Right lobe of liver (tissue), 4 donors: ENCODE measurements around the gene ACAP3.

Source experiments
- CTCF ChIP-seq, 4 donors: fragments of 200-600 bp in 3 of 4; fragments of 450-650 bp in 1 of 4; IDR thresholded peaks; one replicate each; pipeline versions ENCODE4 v1.5.1 to v1.8.0; 2016 to 2022; ENCODE audit warnings: antibody characterized with exemption in 4 of 4, mild to moderate bottlenecking in 2 of 4
- POLR2A ChIP-seq: fragments of 450-650 bp; IDR thresholded peaks from one replicate; pipeline ENCODE4 v1.6.1; 2017; ENCODE audit warnings: antibody characterized with exemption, mild to moderate bottlenecking
- donor health status: DM: no; HTN: no; CAD: no.
- donor health status: DM: no; HTN: no; CAD: no.
- donor health status: DM: no; HTN: yes; CAD: no.

GRCh38 chr1:1245178-1245816, 62.4 kb downstream of the ACAP3 start:
- TF ChIP-seq CTCF (IDR thresholded peaks at IDR 0.05) (no peak), POLR2A (no peak)
